Parathyroid adenoma (tissue), 2 donors: ENCODE results near the gene MMP23B.

ENCODE experiments used
- H2AFZ ChIP-seq: fragments of 300-600 bp; sonication (generic); one replicate; pipeline ENCODE4 v1.7.0; 2017; ENCODE audit warnings: antibody characterized with exemption, mild to moderate bottlenecking
- H3K27ac ChIP-seq: fragments of 300-600 bp; sonication (generic); one replicate; pipeline ENCODE4 v1.7.0; 2017
- H3K27me3 ChIP-seq: fragments of 300-600 bp; sonication (generic); one replicate; pipeline ENCODE4 v1.7.0; 2017; ENCODE audit warnings: low read length; ENCODE audit not compliant: control insufficient read depth, insufficient read depth
- H3K36me3 ChIP-seq: fragments of 300-600 bp; sonication (generic); one replicate; pipeline ENCODE4 v1.7.0; 2017; ENCODE audit warnings: low read length; ENCODE audit not compliant: control insufficient read depth, insufficient read depth
- H3K4me1 ChIP-seq: fragments of 300-600 bp; sonication (generic); one replicate; pipeline ENCODE4 v1.7.0; 2017; ENCODE audit warnings: control low read depth
- H3K4me2 ChIP-seq: fragments of 300-600 bp; sonication (generic); one replicate; pipeline ENCODE4 v1.7.0; 2017; ENCODE audit warnings: low read length
- H3K4me3 ChIP-seq: fragments of 300-600 bp; sonication (generic); one replicate; pipeline ENCODE4 v1.7.0; 2017; ENCODE audit warnings: low read depth, low read length
- H3K79me2 ChIP-seq: fragments of 300-600 bp; sonication (generic); one replicate; pipeline ENCODE4 v1.7.0; 2017; ENCODE audit warnings: control low read depth
- H3K9ac ChIP-seq: fragments of 300-600 bp; sonication (generic); one replicate; pipeline ENCODE4 v1.7.0; 2017; ENCODE audit warnings: mild to moderate bottlenecking
- H3K9me3 ChIP-seq: fragments of 300-600 bp; sonication (generic); one replicate; pipeline ENCODE4 v1.7.0; 2017; ENCODE audit warnings: low read length; ENCODE audit not compliant: control insufficient read depth
- CTCF ChIP-seq: fragments of 300-600 bp; sonication (generic); IDR thresholded peaks from one replicate; pipeline ENCODE4 v1.7.0; 2017; ENCODE audit warnings: antibody characterized with exemption, mild to moderate bottlenecking
- donor health status: primary hyperparathyroidism.

Gene MMP23B

GRCh38 chr1:1606232-1606631 is 25.7 kb upstream of the MMP23B start:
- H3K4me1 ChIP-seq, result no peaks in the 10 kb centered on the region
- H3K79me2 ChIP-seq, result no peaks in the 10 kb centered on the region
- no peak overlapping the region for H2AFZ ChIP-seq
- H3K4me3 ChIP-seq, result no peak overlapping the region
- H3K36me3 ChIP-seq, result no peaks in the 10 kb centered on the region
- H3K27me3 ChIP-seq, result no peaks in the 10 kb centered on the region
- H3K4me2 ChIP-seq, result no peak overlapping the region
- H3K9me3 ChIP-seq, result no peaks in the 10 kb centered on the region
- no peak for TF ChIP-seq CTCF
- H3K27ac ChIP-seq, result no peak overlapping the region
- no peak overlapping the region for H3K9ac ChIP-seq

- TF ChIP-seq CTCF, result no peak
- Histone ChIP-seq H3K4me1 (no peaks in the 10 kb centered on the region), H3K79me2 (no peaks in the 10 kb centered on the region), H3K36me3 (no peaks in the 10 kb centered on the region), H3K4me2 (peak overlapping the region; percentile 50), H3K27me3 (no peaks in the 10 kb centered on the region), H3K9me3 (no peaks in the 10 kb centered on the region), H2AFZ (no peak overlapping the region), H3K27ac (no peak overlapping the region), H3K4me3 (peak overlapping the region; percentile 13), H3K9ac (no peak overlapping the region)
Measured at GRCh38 chr1:1609822-1610485, 22.0 kb upstream of the MMP23B start.

GRCh38 chr1:1610796-1611195 is 21.2 kb upstream of the MMP23B start:
- no peaks in the 10 kb centered on the region for H3K4me1 ChIP-seq
- H3K9me3 ChIP-seq, result no peaks in the 10 kb centered on the region
- peak overlapping the region; percentile 50 for H3K4me2 ChIP-seq
- no peak overlapping the region for H3K27ac ChIP-seq
- no peak for TF ChIP-seq CTCF
- peak overlapping the region; percentile 13 for H3K4me3 ChIP-seq
- no peaks in the 10 kb centered on the region for H3K36me3 ChIP-seq
- no peaks in the 10 kb centered on the region for H3K27me3 ChIP-seq
- no peaks in the 10 kb centered on the region for H3K79me2 ChIP-seq
- H3K9ac ChIP-seq, result no peak overlapping the region
- no peak overlapping the region for H2AFZ ChIP-seq

- TF ChIP-seq CTCF, result no peak
- no peak overlapping the region for H3K9ac ChIP-seq
Measured at GRCh38 chr1:1612104-1612400, 19.9 kb upstream of the MMP23B start.

GRCh38 chr1:1613509-1614082 is 18.4 kb upstream of the MMP23B start:
- no peak overlapping the region for H2AFZ ChIP-seq
- no peaks in the 10 kb centered on the region for H3K36me3 ChIP-seq
- H3K27ac ChIP-seq, result no peak overlapping the region
- no peaks in the 10 kb centered on the region for H3K27me3 ChIP-seq
- no peaks in the 10 kb centered on the region for H3K4me1 ChIP-seq
- peak overlapping the region; percentile 100 for H3K4me3 ChIP-seq
- TF ChIP-seq CTCF, result no peak
- H3K4me2 ChIP-seq, result peak overlapping the region; percentile 90
- no peaks in the 10 kb centered on the region for H3K9me3 ChIP-seq
- peaks cover 2% of the 10 kb centered on the region for H3K79me2 ChIP-seq
- no peak overlapping the region for H3K9ac ChIP-seq

More at GRCh38 chr1:1612104-1612400, 19.9 kb upstream of the MMP23B start:
- no peak overlapping the region for H3K4me2 ChIP-seq
- no peaks in the 10 kb centered on the region for H3K4me1 ChIP-seq
- no peaks in the 10 kb centered on the region for H3K27me3 ChIP-seq
- no peak overlapping the region for H3K27ac ChIP-seq
- peaks cover 2% of the 10 kb centered on the region for H3K79me2 ChIP-seq
- no peak overlapping the region for H2AFZ ChIP-seq
- no peaks in the 10 kb centered on the region for H3K9me3 ChIP-seq
- no peaks in the 10 kb centered on the region for H3K36me3 ChIP-seq
- H3K4me3 ChIP-seq, result no peak overlapping the region
